Measurements from ENCODE around the gene TTC1.

Gene TTC1

GRCh38 chr5:159971931-159972461 lies 36.9 kb upstream of the TTC1 start:
- TF ChIP-seq RAD21 (IDR thresholded peaks at IDR 0.05; ENCODE audit: low read depth) (no peak), MAX (IDR thresholded peaks at IDR 0.05) (no peak), TCF12 (IDR thresholded peaks at IDR 0.05; ENCODE audit: low read depth) (no peak), ZBTB7A (IDR thresholded peaks at IDR 0.05; ENCODE audit: low read depth) (no peak), REST (IDR thresholded peaks at IDR 0.05; ENCODE audit: low read depth) (no peak), CREB1 (IDR thresholded peaks at IDR 0.05; ENCODE audit: low read depth) (no peak), USF1 (IDR thresholded peaks at IDR 0.05) (no peak), NFIC (IDR thresholded peaks at IDR 0.05) (no peak), FOXM1 (IDR thresholded peaks at IDR 0.05; ENCODE audit: borderline replicate concordance, low read depth) (no peak), TEAD4 (IDR thresholded peaks at IDR 0.05) (no peak), EGR1 (IDR thresholded peaks at IDR 0.05) (no peak)

GRCh38 chr5:159972538-159973362 lies 36.2 kb upstream of the TTC1 start:
- TF ChIP-seq EGR1 (IDR thresholded peaks at IDR 0.05) (no peak), REST (IDR thresholded peaks at IDR 0.05; ENCODE audit: low read depth) (no peak), TCF12 (IDR thresholded peaks at IDR 0.05; ENCODE audit: low read depth) (no peak), CEBPB (IDR thresholded peaks at IDR 0.05) (no peak), RAD21 (IDR thresholded peaks at IDR 0.05; ENCODE audit: low read depth) (no peak), TAF1 (IDR thresholded peaks at IDR 0.05; ENCODE audit: low read depth) (no peak), FOXM1 (IDR thresholded peaks at IDR 0.05; ENCODE audit: borderline replicate concordance, low read depth) (no peak), EP300 (IDR thresholded peaks at IDR 0.05; ENCODE audit: borderline replicate concordance) (no peak), YY1 (IDR thresholded peaks at IDR 0.05; ENCODE audit: low read depth) (no peak), NFIC (IDR thresholded peaks at IDR 0.05) (no peak), TEAD4 (IDR thresholded peaks at IDR 0.05) (no peak), CREB1 (IDR thresholded peaks at IDR 0.05; ENCODE audit: low read depth) (no peak)

GRCh38 chr5:159975462-159976019 lies 33.4 kb upstream of the TTC1 start:
- TF ChIP-seq TCF12 (IDR thresholded peaks at IDR 0.05; ENCODE audit: low read depth) (0 out of 2 replicates have a peak, but pooled peaks have one; percentile 69), RAD21 (IDR thresholded peaks at IDR 0.05; ENCODE audit: low read depth) (peak; percentile 23), FOXM1 (IDR thresholded peaks at IDR 0.05; ENCODE audit: borderline replicate concordance, low read depth) (peak; percentile 37; the same call in 1 of the 2 replicates), CEBPB (IDR thresholded peaks at IDR 0.05) (no peak), ZBTB7A (IDR thresholded peaks at IDR 0.05; ENCODE audit: low read depth) (no peak), EP300 (IDR thresholded peaks at IDR 0.05; ENCODE audit: borderline replicate concordance) (peak; percentile 67; the same call in 1 of the 2 replicates), TEAD4 (IDR thresholded peaks at IDR 0.05) (peak; percentile 48; the same call in 1 of the 2 replicates)

- TF ChIP-seq FOXM1 (IDR thresholded peaks at IDR 0.05; ENCODE audit: borderline replicate concordance, low read depth): no peak
- no peak for TF ChIP-seq NFIC (IDR thresholded peaks at IDR 0.05)
- no peak for TF ChIP-seq EP300 (IDR thresholded peaks at IDR 0.05; ENCODE audit: borderline replicate concordance)
Observed at GRCh38 chr5:159976921-159977320, 32.0 kb upstream of the TTC1 start.

- TF ChIP-seq CREB1 (IDR thresholded peaks at IDR 0.05; ENCODE audit: low read depth) (no peak), EGR1 (IDR thresholded peaks at IDR 0.05) (no peak), NFIC (IDR thresholded peaks at IDR 0.05) (no peak), RAD21 (IDR thresholded peaks at IDR 0.05; ENCODE audit: low read depth) (no peak), EP300 (IDR thresholded peaks at IDR 0.05; ENCODE audit: borderline replicate concordance) (no peak), YY1 (IDR thresholded peaks at IDR 0.05; ENCODE audit: low read depth) (no peak), USF1 (IDR thresholded peaks at IDR 0.05) (no peak), TAF1 (IDR thresholded peaks at IDR 0.05; ENCODE audit: low read depth) (no peak)
Observed at GRCh38 chr5:159978358-159978757, 30.6 kb upstream of the TTC1 start.
